Posterior vena cava (tissue), 2 donors: ENCODE data around the gene NAT10. TPM values are rescaled to one million over a fixed set of nuclear protein-coding genes. Genes with fewer than 3 reads are reported as not detected.
"Not testable (repeated sequence)": the region's sequence is repeated elsewhere in the genome, so short reads cannot be mapped to it uniquely, and the experiment has no call there.

Source experiments
- DNase-seq: peaks from one replicate; pipeline ENCODE4 v3.0.0-alpha.2; 2020; ENCODE audit warnings: low spot score
- intact Hi-C, 2 donors: fragments of 100-400 bp; cut with DNase I; formaldehyde crosslinking; loops; one replicate each; pipeline versions ENCODE4 v1.14.1 to v1.14.2; 2022 to 2023
- total RNA-seq, 2 donors: library from RNA; stranded (reverse); fragmentation: NEBNext Ultra II Directional; extraction: Animal tissue kit (Norgen Biotek cat#: 25700); gene quantifications; one replicate each; pipeline ENCODE4 v1.2.1, GENCODE V29; 2021
- donor health status: DM: yes; HTN: yes; CAD: no.
- donor health status: DM: yes; HTN: yes; CAD: no.

Gene NAT10
- total RNA-seq, 2 donors from 2014 or later = 30.9 to 34.7 TPM

GRCh38 chr11:34180814-34181165 lies 75.4 kb downstream of the NAT10 start:
- intact Hi-C loops, DNase-seq: not testable (repeated sequence)

DNA sequence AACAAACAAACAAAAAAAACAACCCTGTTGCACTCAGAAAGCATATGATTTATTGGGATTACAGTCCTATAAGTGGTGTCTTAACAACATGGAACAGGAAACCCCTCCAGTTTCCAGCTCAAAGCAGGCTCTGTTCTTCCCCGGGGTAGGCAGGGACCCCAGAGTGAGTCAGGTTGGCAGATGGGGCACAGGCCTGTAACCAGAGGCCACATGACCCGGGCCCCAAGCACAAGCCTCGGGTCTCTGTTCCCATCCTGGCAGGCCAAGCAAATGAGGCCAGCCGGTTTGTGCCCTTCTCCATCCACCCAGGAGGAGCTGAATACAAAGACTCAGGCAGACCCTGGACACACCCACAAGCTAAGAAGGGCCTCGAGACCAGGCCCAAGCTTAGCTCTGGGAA lies 75.8 kb downstream of the NAT10 start:
- intact Hi-C loops = no loop called here
- DNase-seq = no peak

- intact Hi-C loops = no loop called here
- DNase-seq = no peak
These were observed 76.5 kb downstream of the NAT10 start for GRCh38 chr11:34181856-34182405.

DNA sequence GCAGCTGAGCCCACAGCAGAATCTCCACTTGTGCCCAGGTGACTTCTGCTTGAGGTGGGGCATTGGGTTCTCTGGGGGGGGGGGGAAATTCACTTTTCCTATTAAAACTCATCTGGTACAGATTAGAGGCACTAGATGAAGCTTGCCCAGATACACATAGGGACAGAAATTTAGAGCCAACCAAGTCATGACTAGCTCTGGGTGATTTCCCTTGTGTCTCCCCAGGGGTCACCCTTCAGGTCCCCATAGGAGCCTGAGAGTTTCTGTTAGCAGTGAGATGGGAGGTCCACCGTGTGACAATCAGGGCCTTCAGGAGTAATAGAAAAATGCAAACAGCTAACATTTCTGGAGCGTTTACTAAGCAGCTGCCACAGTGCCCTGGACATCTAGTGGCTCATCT lies 77.0 kb downstream of the NAT10 start:
- no peak for DNase-seq
- intact Hi-C loops = no loop called here

- intact Hi-C loops = loop anchor here in 1 of 2 donors (1.0 kb wide), 1 partner anchor 17 kb away; no protein-coding TSS in a partner anchor
- no peak for DNase-seq
These were observed 77.7 kb downstream of the NAT10 start for GRCh38 chr11:34182921-34183685.

DNA sequence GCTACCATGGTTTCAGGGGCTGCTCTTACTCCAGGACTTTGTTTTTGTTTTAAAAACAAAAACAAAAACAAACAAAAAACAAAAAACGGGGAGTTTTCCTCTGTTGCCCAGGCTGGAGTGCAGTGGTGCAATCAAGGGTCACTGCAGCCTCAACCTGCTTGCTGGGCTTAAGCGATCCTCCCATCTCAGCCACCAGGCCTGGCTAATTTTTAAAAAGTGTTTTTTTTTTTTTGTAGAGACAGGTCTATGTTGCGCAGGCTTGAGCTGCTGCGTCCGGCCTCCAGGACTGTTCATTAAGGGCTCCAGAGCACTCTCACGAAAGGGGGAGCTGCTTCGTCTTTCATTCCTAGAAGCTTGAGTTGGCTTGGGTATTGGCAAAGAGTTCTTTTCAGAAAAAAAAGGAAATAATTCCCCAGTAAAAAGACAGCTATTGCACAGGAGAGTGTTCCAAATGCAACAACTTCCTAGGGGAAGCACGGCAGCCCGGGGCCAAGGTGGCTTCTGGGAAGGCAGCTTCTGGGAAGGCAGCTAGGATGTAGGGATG lies 78.5 kb downstream of the NAT10 start:
- DNase-seq = no peak
- intact Hi-C loops = loop anchor here in 1 of 2 donors (1.0 kb wide), 1 partner anchor 18 kb away; no protein-coding TSS in a partner anchor

- DNase-seq = no peak
- intact Hi-C loops = no loop called here
These were observed 79.1 kb downstream of the NAT10 start for GRCh38 chr11:34184505-34185015.

DNA sequence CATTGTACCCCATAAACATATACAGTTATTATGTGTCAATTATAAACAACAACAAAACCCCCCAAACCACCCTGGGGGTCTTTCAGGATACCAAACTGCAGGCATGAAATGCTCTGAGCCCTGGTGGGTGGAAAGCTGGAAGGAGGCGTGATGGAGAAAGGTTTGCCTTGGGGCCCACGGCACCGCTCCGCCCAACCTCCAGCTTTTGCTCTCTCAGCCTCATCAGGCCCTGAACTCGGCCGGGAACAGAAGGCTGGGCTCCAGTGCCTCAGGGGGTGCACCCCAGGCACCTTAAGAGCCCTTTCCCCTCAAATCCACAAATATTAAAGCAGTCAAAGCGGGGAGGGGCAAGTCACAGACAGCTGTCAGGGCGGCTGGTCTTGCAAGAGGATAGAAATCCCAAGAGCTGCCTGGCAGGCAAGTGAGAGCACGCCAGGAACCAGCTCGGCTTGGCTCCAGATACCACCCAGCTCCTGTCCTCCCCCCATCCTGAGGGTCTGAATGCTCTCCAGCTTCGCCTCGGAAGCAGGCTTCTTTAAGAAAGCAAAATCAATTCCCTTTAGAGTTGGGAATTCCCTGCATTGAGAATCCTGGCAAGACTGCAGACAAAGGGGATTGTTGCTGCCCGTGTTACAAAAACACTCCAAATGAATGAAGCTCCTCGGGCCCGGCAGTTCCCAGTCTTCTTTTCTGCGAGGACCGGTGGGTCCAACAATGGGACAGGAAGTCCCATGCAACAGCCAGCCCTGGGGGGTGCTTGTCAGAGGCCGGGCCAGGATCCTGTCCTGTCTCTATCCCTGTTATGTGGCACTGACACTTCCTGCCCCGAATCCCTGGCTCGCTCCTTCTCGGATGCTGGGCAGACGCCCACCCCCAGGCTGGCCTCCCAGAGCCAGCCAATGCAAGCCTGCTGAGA lies 80.8 kb downstream of the NAT10 start:
- intact Hi-C loops = no loop called here
- no peak for DNase-seq

GRCh38 chr11:34188181-34188580 lies 82.8 kb downstream of the NAT10 start:
- no peak for DNase-seq
- intact Hi-C loops = no loop called here

GRCh38 chr11:34189191-34189590 lies 83.8 kb downstream of the NAT10 start:
- no peak for DNase-seq
- intact Hi-C loops = no loop called here

- intact Hi-C loops = loop anchor here (5.0 kb wide), 2 partner anchors 167 to 1962 kb away; partner anchors contain the start of gene ABTB2 (in 1 of the 2)
- no peak for DNase-seq
These were observed 85.0 kb downstream of the NAT10 start for GRCh38 chr11:34190192-34191139.

- no peak for DNase-seq
- intact Hi-C loops = loop anchor here (5.0 kb wide), 2 partner anchors 166 to 1961 kb away; partner anchors contain the start of gene ABTB2 (in 1 of the 2)
These were observed 86.1 kb downstream of the NAT10 start for GRCh38 chr11:34191578-34191977.

- intact Hi-C loops = loop anchor here (5.0 kb wide), 2 partner anchors 165 to 1960 kb away; partner anchors contain the start of gene ABTB2 (in 1 of the 2)
- DNase-seq = peak; percentile 94
These were observed 87.3 kb downstream of the NAT10 start for GRCh38 chr11:34192481-34193401.

DNA sequence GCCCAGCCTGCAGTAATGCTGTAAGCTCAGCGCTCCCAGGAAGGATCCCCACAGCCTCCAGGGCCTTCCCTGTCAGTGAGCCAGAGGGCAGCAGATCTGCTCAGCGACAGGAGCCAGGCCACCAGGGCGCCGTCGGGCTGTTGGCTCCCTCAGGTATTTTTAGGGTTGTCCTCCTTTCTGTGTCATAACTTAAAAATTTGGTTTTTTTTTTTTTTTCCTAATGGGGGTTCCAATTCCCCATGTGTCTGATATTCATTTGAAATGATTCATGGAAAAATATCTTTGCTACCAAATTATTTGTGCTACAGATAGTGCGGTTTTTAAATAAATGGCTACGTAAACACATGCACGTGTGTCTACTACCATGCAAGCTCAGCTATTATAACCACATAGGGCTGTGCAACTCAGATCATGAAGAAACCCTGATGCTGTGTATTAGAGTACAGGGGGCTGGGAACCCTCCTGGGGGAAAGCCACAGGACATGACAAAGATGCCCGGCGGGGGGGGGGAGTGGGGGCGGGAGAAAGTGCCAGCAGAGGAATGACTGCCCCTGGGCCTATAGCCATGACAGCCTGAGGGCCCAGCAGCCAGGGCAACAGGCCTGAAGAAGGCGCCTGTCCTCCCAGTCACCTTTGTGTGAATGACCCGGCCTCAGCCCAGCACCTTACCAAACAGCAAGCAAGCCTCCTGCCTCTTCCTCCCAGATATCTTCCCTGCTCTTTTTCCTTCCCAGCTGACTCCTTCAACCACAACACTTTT lies 89.3 kb downstream of the NAT10 start:
- intact Hi-C loops = loop anchor here (5.0 kb wide), 2 partner anchors 163 to 1958 kb away; partner anchors contain the start of gene ABTB2 (in 1 of the 2)
- DNase-seq = no peak
